Gastroesophageal sphincter (tissue), 3 donors: ENCODE data around the gene GPR84.

Experiments
- EP300 ChIP-seq: sonication (generic); formaldehyde crosslinking; IDR thresholded peaks from one replicate; pipeline ENCODE4 v1.6.1; 2017; ENCODE audit warnings: antibody characterized with exemption, mild to moderate bottlenecking
- POLR2A ChIP-seq, 2 donors: fragments of 450-650 bp; IDR thresholded peaks; one replicate each; pipeline ENCODE4 v1.6.1; 2017; ENCODE audit warnings: antibody characterized with exemption in 2 of 2, mild to moderate bottlenecking in 2 of 2, moderate library complexity in 1 of 2
- POLR2AphosphoS5 ChIP-seq: sonication (generic); formaldehyde crosslinking; IDR thresholded peaks from one replicate; pipeline ENCODE4 v1.6.1; 2017; ENCODE audit warnings: antibody characterized with exemption
- TF ChIP-seq, protein P1 (sequence below), 4 experiments: fragments of 200-600 bp in 2 of 4; fragments of 450-650 bp in 2 of 4; sonication (generic) in 1 of 4; IDR thresholded peaks; one replicate each; pipeline ENCODE4 v1.5.1; 2017 to 2019; ENCODE audit warnings: antibody characterized with exemption in 4 of 4, mild to moderate bottlenecking in 2 of 4, moderate library complexity in 2 of 4

DNA sequence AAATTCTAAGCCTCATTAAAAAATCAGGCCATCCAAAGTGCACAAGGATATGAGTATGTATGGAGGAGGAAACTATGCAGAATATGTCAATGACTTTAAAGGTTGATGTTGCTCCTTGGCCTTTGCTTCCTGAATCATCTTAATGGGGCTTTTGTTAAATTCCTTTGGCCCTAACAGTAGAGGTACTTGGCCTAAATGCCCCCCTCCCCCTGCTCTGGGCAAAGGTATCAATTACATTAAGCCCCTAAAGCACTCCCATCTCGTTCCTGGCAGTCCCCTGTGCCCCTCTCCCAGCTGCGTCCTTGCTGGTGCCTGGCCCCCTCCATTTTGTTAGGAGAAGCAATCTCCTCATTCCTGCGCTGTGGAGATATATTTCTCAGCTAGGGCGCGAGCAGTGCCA lies 34.5 kb downstream of the GPR84 start:
- TF ChIP-seq, protein P1, sequence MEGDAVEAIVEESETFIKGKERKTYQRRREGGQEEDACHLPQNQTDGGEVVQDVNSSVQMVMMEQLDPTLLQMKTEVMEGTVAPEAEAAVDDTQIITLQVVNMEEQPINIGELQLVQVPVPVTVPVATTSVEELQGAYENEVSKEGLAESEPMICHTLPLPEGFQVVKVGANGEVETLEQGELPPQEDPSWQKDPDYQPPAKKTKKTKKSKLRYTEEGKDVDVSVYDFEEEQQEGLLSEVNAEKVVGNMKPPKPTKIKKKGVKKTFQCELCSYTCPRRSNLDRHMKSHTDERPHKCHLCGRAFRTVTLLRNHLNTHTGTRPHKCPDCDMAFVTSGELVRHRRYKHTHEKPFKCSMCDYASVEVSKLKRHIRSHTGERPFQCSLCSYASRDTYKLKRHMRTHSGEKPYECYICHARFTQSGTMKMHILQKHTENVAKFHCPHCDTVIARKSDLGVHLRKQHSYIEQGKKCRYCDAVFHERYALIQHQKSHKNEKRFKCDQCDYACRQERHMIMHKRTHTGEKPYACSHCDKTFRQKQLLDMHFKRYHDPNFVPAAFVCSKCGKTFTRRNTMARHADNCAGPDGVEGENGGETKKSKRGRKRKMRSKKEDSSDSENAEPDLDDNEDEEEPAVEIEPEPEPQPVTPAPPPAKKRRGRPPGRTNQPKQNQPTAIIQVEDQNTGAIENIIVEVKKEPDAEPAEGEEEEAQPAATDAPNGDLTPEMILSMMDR (IDR thresholded peaks at IDR 0.05) = no peak
- TF ChIP-seq POLR2AphosphoS5 (no peak), EP300 (no peak), POLR2A (IDR thresholded peaks at IDR 0.05) (no peak)
